ENCODE measurements around the gene PNKD. TPM values are rescaled to one million over a fixed set of nuclear protein-coding genes. Genes with fewer than 3 reads are reported as not detected.

Gene PNKD
- total RNA-seq, 1 donor from 2014 or later = 58.4 TPM

DNA sequence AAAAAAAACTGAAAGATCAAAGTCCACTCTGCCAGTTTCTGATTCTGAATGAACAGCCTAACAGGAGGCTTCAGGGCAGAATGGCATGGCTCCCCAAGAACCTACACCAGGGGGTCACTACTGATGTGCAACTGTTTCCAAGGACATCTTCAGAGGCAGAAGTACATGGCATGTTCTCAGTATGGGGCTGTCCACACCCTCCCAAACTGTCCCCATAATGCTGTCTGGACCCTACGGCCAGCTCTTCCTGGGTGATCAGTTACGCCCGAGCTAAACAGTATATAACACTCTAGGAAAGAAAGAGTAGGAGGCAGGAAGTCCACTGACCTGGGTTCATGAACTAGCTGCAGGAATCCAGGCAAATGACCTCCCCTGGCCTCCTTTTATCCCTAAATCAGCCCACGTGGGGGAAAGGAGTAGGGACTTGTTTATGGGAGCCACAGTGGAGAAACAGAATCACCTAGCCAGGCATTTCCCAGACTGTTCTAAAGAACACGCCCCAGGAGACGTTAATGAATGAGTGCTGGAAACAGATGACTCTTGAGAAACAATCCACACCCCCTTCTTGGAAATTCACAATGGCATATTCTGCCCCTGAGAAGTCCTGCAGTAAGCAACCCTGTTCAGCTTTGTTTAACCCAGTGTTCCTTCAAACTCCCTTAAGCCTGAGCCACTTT, 19.5 kb downstream of the PNKD start:
- Mint-ChIP-seq H3K4me3 (peak overlapping the region; percentile 89), H3K27me3 (no peaks in the 10 kb centered on the region), H3K9me3 (no peaks in the 10 kb centered on the region), H3K36me3 (no peaks in the 10 kb centered on the region), H3K4me1 (ENCODE audit: unreplicated experiment) (peaks cover 44% of the 10 kb centered on the region), H3K27ac (peak overlapping the region; percentile 100)
- TF ChIP-seq, protein P1, sequence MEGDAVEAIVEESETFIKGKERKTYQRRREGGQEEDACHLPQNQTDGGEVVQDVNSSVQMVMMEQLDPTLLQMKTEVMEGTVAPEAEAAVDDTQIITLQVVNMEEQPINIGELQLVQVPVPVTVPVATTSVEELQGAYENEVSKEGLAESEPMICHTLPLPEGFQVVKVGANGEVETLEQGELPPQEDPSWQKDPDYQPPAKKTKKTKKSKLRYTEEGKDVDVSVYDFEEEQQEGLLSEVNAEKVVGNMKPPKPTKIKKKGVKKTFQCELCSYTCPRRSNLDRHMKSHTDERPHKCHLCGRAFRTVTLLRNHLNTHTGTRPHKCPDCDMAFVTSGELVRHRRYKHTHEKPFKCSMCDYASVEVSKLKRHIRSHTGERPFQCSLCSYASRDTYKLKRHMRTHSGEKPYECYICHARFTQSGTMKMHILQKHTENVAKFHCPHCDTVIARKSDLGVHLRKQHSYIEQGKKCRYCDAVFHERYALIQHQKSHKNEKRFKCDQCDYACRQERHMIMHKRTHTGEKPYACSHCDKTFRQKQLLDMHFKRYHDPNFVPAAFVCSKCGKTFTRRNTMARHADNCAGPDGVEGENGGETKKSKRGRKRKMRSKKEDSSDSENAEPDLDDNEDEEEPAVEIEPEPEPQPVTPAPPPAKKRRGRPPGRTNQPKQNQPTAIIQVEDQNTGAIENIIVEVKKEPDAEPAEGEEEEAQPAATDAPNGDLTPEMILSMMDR (conservative IDR thresholded peaks at IDR 0.05) = no peak
- DNase-seq (ENCODE audit: extremely low spot score, unreplicated experiment) = no peak

DNA sequence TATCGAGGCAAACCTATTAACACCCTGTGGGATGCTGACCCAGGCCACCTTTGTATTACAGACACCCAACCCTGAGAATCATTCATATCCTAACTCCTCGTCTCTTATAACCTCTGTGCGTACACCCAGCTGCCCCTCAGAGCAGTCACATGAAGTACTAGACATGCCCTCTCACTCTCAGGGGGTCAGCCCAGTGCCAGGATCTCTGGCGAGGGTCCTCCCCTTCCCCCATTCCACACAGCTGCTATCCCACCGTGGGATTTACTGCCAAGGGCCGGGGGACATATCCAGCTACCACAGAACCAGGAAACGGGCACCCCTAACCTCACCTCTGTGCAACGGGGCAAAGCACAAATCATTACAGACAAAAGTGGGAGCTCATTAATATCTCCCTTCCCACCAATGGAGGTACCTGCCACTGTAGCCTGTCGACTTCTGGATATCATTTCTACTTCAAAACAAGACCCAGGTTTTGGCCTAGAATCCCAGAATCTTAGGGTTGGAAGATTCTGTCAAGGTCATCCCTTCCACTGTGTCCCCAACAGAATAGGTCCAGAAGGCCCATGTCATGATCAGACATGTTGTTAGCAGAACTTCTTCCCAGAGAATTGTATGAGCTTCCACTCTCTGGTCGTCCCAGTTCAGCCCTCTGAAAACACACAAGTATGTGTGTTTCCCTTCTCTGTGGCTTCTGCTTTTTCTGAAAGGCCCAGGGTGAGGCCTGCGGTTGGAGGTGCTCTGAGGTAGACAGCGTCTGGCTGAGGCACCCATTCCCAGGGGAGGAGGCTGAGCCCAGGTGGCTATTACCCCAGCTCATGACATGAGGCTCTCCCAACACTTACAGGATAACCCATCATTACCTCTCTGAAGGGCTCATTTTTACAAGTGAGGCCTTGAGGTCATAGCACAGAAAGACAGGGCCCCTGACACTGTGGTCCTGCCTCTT, 20.3 kb downstream of the PNKD start:
- TF ChIP-seq, protein P1 (conservative IDR thresholded peaks at IDR 0.05) = no peak

DNA sequence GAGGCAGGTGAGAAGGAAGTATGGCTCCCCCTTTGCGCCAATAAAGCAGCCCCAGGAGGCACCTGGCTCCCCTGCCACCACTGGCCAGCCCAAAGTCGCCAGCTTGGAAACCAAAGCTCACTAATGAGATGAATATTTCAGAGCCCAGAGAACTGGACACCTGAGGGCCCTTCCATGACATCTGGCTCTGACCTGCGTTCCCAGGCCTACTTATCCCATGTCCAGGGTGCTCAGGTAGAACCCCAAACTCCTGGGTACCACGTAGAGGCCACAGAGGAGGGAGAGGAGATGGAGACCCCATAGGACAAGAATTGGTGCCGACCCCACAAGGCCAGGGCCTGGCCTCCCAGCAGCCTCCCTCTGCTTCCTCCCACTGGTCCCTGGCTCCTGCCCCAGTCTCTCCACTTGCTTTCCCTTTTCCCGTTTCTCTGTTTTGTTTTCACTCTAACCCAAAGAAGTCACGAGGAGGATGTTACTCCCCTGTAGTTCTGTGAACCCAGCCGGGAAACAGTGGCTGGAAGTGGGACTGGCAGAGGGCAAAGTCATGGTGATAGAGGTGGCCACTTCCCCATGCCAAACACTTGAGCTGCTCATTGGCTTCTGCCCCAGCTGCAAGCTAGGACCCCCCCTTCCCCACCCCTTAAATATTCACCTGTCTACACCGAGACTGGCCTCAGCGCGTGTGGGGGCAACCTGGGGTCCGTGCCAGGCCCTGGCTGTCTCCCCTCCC, 21.2 kb downstream of the PNKD start:
- no peaks in the 10 kb centered on the region for H3K27me3 Mint-ChIP-seq
- H3K36me3 Mint-ChIP-seq = no peaks in the 10 kb centered on the region
- no peak for DNase-seq (ENCODE audit: extremely low spot score, unreplicated experiment)
- H3K4me1 Mint-ChIP-seq (ENCODE audit: unreplicated experiment) = peaks cover 46% of the 10 kb centered on the region
- TF ChIP-seq, protein P1 (conservative IDR thresholded peaks at IDR 0.05) = no peak
- no peaks in the 10 kb centered on the region for H3K9me3 Mint-ChIP-seq
- peak overlapping the region; percentile 89 for H3K4me3 Mint-ChIP-seq
- H3K27ac Mint-ChIP-seq = peak overlapping the region; percentile 100

More for the DNA sequence above, 20.3 kb downstream of the PNKD start:
- H3K36me3 Mint-ChIP-seq = no peaks in the 10 kb centered on the region
- H3K4me1 Mint-ChIP-seq (ENCODE audit: unreplicated experiment) = peaks cover 50% of the 10 kb centered on the region
- H3K27ac Mint-ChIP-seq = peak overlapping the region; percentile 100
- no peaks in the 10 kb centered on the region for H3K9me3 Mint-ChIP-seq
- peak overlapping the region; percentile 89 for H3K4me3 Mint-ChIP-seq
- no peak for DNase-seq (ENCODE audit: extremely low spot score, unreplicated experiment)
- H3K27me3 Mint-ChIP-seq = no peaks in the 10 kb centered on the region

DNA sequence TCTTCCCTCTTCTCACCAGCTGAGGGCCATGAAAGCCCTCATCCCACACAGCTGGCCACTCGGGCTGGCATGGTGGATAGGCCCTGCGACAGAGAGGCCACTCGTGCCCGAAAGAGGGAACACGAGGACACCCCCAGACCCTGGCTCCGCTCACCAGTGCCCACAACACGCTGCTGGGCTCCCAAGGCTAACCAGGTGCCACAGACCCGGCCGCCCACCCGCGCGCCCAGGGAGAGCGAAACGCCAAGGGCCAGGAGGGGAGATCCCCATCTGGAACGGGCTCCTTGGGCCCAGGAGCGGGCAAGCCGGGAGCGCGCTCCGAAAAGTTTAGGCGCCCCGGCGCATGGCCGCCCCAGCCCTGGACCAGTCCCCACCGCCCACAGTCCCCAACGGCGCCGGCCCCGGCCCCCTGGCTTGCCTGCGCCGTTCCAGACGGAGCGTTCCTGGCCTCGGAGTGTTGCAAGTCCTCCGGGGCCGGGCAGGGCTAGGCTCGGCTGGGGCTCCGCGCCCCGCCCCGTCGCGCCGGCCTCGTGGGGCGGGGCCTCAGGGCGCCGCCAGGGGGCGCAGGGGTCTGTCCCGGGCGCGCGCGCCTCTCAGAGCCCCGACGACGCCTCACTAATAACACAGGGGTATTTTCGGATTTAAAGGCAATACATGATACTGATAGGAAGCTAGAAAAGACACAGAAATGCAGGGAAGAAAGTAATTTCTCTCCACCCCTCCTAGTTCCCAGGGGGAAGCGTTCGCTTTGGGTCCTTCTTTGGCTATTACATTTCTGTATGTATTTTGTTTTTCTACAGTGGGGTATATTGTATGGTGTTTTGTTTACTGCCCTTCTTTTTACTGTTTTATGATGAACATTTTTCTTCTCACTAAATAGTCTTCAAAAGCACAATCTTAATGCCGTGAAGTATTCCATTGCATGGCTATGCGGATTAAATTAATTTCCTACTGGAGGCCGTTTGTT, 22.0 kb downstream of the PNKD start, which contains the start of gene TMBIM1:
TSS of gene TMBIM1 (minus strand) at position 456 of the 967 bp plus-strand sequence. CDS start 10,362 bp downstream, outside the sequence.
- Mint-ChIP-seq H3K4me1 (ENCODE audit: unreplicated experiment) (peaks cover 38% of the 10 kb centered on the region), H3K9me3 (no peaks in the 10 kb centered on the region), H3K27ac (peak within 1 kb of the TSS; percentile 100), H3K27me3 (no peaks in the 10 kb centered on the region), H3K36me3 (no peaks in the 10 kb centered on the region), H3K4me3 (peak within 1 kb of the TSS; percentile 89)
- TF ChIP-seq, protein P1 (conservative IDR thresholded peaks at IDR 0.05) = peak; percentile 97
- peak; percentile 82 for DNase-seq (ENCODE audit: extremely low spot score, unreplicated experiment)

Data from type B pancreatic cell (in vitro differentiated cells).